H1 (cell line): ENCODE measurements around the gene TRIM65.

Source experiments
- ATF2 ChIP-seq: IDR thresholded peaks from 2 replicates; pipeline ENCODE4 v1.6.1; 2012; ENCODE audit warnings: low read length, inconsistent platforms
- CEBPB ChIP-seq: IDR thresholded peaks from 2 replicates; pipeline ENCODE4 v1.6.1; 2012; ENCODE audit warnings: low read depth, low read length
- CTCF ChIP-seq, 3 experiments: IDR thresholded peaks; 1 replicate in 2 of 3; 2 replicates in 1 of 3; pipeline versions ENCODE4 v1.5.1 to v1.6.1; 2011; ENCODE audit warnings: low read length in 3 of 3, mild to moderate bottlenecking in 3 of 3, inconsistent platforms in 2 of 3, low read depth in 1 of 3, moderate library complexity in 1 of 3; ENCODE audit not compliant: insufficient read depth in 1 of 3; ENCODE audit errors: control extremely low read depth in 1 of 3

- TF ChIP-seq CEBPB (no peak), CTCF (IDR thresholded peaks at IDR 0.05; ENCODE audit: control extremely low read depth in 1 of 3, insufficient read depth in 1 of 3, low read depth in 1 of 3, low read length in 3 of 3) (no peak), ATF2 (no peak)
These were observed 14.9 kb downstream of the TRIM65 start for GRCh38 chr17:75881678-75882454.
